Transverse colon (tissue), 4 donors: Measurements from ENCODE around the gene MCCD1.

Source experiments
- EP300 ChIP-seq: sonication (generic); formaldehyde crosslinking; IDR thresholded peaks from one replicate; pipeline ENCODE4 v1.6.1; 2017; ENCODE audit warnings: antibody characterized with exemption, low read depth
- POLR2A ChIP-seq: fragments of 450-650 bp; IDR thresholded peaks from one replicate; pipeline ENCODE4 v1.6.1; 2016; ENCODE audit warnings: antibody characterized with exemption, mild to moderate bottlenecking, moderate library complexity
- POLR2AphosphoS5 ChIP-seq, 3 donors: sonication (generic); formaldehyde crosslinking; IDR thresholded peaks; one replicate each; pipeline ENCODE4 v1.6.1; 2016; ENCODE audit warnings: antibody characterized with exemption in 3 of 3
- TF ChIP-seq, protein P1 (sequence below), 5 experiments: fragments of 200-600 bp in 3 of 5; fragments of 450-650 bp in 2 of 5; sonication (generic) in 3 of 5; IDR thresholded peaks; 1 replicate in 2 of 5; 2 replicates in 3 of 5; pipeline ENCODE4 v1.5.1; 2016 to 2017; ENCODE audit warnings: antibody characterized with exemption in 5 of 5, inconsistent platforms in 3 of 5, mild to moderate bottlenecking in 2 of 5, moderate library complexity in 1 of 5

DNA sequence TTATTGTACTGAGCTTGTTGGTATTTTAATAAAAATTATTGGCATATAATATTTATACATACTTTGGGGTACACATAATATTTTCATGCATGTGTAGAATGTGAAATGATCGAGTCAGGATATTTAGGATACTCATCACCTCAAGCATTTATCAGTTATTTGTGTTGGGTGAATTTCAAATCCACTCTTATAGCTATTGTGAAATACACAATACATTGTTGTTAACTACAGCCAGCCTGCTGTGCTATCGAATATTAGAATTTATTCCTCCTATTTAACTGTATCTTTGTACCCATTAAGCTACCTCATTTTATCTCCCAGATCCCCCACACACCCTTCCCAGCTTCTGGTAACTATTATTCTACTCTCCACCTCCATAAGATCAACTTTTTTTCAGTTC, 45.4 kb upstream of the MCCD1 start:
- TF ChIP-seq, protein P1, sequence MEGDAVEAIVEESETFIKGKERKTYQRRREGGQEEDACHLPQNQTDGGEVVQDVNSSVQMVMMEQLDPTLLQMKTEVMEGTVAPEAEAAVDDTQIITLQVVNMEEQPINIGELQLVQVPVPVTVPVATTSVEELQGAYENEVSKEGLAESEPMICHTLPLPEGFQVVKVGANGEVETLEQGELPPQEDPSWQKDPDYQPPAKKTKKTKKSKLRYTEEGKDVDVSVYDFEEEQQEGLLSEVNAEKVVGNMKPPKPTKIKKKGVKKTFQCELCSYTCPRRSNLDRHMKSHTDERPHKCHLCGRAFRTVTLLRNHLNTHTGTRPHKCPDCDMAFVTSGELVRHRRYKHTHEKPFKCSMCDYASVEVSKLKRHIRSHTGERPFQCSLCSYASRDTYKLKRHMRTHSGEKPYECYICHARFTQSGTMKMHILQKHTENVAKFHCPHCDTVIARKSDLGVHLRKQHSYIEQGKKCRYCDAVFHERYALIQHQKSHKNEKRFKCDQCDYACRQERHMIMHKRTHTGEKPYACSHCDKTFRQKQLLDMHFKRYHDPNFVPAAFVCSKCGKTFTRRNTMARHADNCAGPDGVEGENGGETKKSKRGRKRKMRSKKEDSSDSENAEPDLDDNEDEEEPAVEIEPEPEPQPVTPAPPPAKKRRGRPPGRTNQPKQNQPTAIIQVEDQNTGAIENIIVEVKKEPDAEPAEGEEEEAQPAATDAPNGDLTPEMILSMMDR (IDR thresholded peaks at IDR 0.05), result no peak
- TF ChIP-seq POLR2AphosphoS5 (IDR thresholded peaks at IDR 0.05), result no peak
- TF ChIP-seq POLR2A, result no peak
- no peak for TF ChIP-seq EP300
